IMR-90 (cell line): Measurements from ENCODE around the gene TERF2IP. TPM values are rescaled to one million over a fixed set of nuclear protein-coding genes. Genes with fewer than 3 reads are reported as not detected.

Experiments used
- ATAC-seq: fragments of 200-7000 bp; cut with Tn5 transposase; 2 replicates; pipeline ENCODE4 v1.9.1; 2020; ENCODE audit warnings: low read depth, mild to moderate bottlenecking, moderate library complexity
- BruUV-seq: library from RNA; stranded (reverse); fragments of 400-500 nt; replicated peaks from 2 replicates; lab custom pipeline; 2021; lab: Mats Ljungman, UMichigan
- CTCF ChIA-PET: fragments of 300-600 bp; formaldehyde crosslinking; extraction: SDS; loops from one replicate; lab custom pipeline; 2021; ENCODE audit warnings: antibody characterized with exemption; lab: Yijun Ruan, JAX
- POLR2A ChIA-PET: fragments of 300-600 bp; sonication (Branson Sonifier 250); formaldehyde crosslinking; loops from one replicate; lab custom pipeline; 2022; ENCODE audit warnings: antibody characterized with exemption; ENCODE audit not compliant: unreplicated experiment; lab: Charles Lee
- DNase-seq: peaks from one replicate; pipeline ENCODE4 v3.0.0; 2013
- H2AFZ ChIP-seq: replicated peaks from 2 replicates; pipeline ENCODE3; 2013; ENCODE audit warnings: low read length, mild to moderate bottlenecking; ENCODE audit not compliant: poor library complexity
- H2AK5ac ChIP-seq: 2 replicates; pipeline ENCODE4 v1.6.1; 2013; ENCODE audit warnings: low read depth, low read length, inconsistent platforms
- H2AK9ac ChIP-seq: replicated peaks from 2 replicates; pipeline ENCODE3; 2013; ENCODE audit warnings: mild to moderate bottlenecking, low read depth, low read length, moderate library complexity; ENCODE audit not compliant: poor library complexity
- H2BK120ac ChIP-seq: 2 replicates; pipeline ENCODE4 v1.6.1; 2013; ENCODE audit warnings: low read depth, low read length, inconsistent platforms
- H2BK15ac ChIP-seq: 3 replicates; pipeline ENCODE4 v1.6.1; 2013; ENCODE audit warnings: low read depth, low read length, inconsistent platforms
- H2BK20ac ChIP-seq: 2 replicates; pipeline ENCODE4 v1.6.1; 2013; ENCODE audit warnings: low read depth, mild to moderate bottlenecking, inconsistent platforms, low read length, moderate library complexity
- H2BK5ac ChIP-seq: 2 replicates; pipeline ENCODE4 v1.6.1; 2013; ENCODE audit warnings: mild to moderate bottlenecking, low read depth, low read length, inconsistent platforms; ENCODE audit not compliant: poor library complexity, severe bottlenecking
- H3K14ac ChIP-seq: replicated peaks from 2 replicates; pipeline ENCODE4 v1.6.1; 2013; ENCODE audit warnings: low read depth, low read length, inconsistent platforms
- H3K18ac ChIP-seq: 2 replicates; pipeline ENCODE4 v1.6.1; 2013; ENCODE audit warnings: low read depth, low read length, control low read depth
- H3K23ac ChIP-seq: 2 replicates; pipeline ENCODE4 v1.6.1; 2013; ENCODE audit warnings: low read depth, low read length, inconsistent platforms
- H3K27ac ChIP-seq: 2 replicates; pipeline ENCODE4 v1.5.1; 2013; ENCODE audit warnings: mild to moderate bottlenecking, control low read depth, low read length; ENCODE audit not compliant: insufficient read depth
- H3K27me3 ChIP-seq: 2 replicates; pipeline ENCODE4 v1.6.1; 2013; ENCODE audit warnings: low read length; ENCODE audit not compliant: control insufficient read depth, insufficient read depth
- H3K36me3 ChIP-seq: 2 replicates; pipeline ENCODE4 v1.6.1; 2013; ENCODE audit warnings: low read length, mixed read lengths; ENCODE audit not compliant: control insufficient read depth, insufficient read depth
- H3K4ac ChIP-seq: 2 replicates; pipeline ENCODE4 v1.6.1; 2013; ENCODE audit warnings: low read depth, low read length, inconsistent platforms
- H3K4me1 ChIP-seq: 2 replicates; pipeline ENCODE4 v1.6.1; 2013; ENCODE audit warnings: low read length, mixed read lengths; ENCODE audit not compliant: control insufficient read depth, insufficient read depth
- H3K4me2 ChIP-seq: 2 replicates; pipeline ENCODE4 v1.6.1; 2013; ENCODE audit warnings: low read depth, mild to moderate bottlenecking, control low read depth, low read length, moderate library complexity
- H3K4me3 ChIP-seq: 2 replicates; pipeline ENCODE4 v1.5.1; 2013; ENCODE audit warnings: low read depth, mild to moderate bottlenecking, control low read depth, low read length, moderate library complexity; ENCODE audit not compliant: insufficient read depth
- H3K56ac ChIP-seq: 2 replicates; pipeline ENCODE4 v1.6.1; 2013; ENCODE audit warnings: low read length, inconsistent platforms; ENCODE audit not compliant: insufficient read depth; ENCODE audit errors: extremely low read depth
- H3K79me1 ChIP-seq, 2 experiments: 2 replicates each; pipeline ENCODE4 v1.6.1; 2013; ENCODE audit warnings: low read length in 2 of 2, inconsistent platforms in 1 of 2, low read depth in 1 of 2
- H3K9ac ChIP-seq: 2 replicates; pipeline ENCODE4 v1.6.1; 2013; ENCODE audit warnings: low read depth, low read length, control low read depth
- H3K9me1 ChIP-seq: 2 replicates; pipeline ENCODE4 v1.6.1; 2013; ENCODE audit warnings: low read length, inconsistent platforms; ENCODE audit not compliant: insufficient read depth
- H3K9me3 ChIP-seq: 2 replicates; pipeline ENCODE4 v1.6.1; 2013; ENCODE audit warnings: low read length; ENCODE audit not compliant: control insufficient read depth, insufficient read depth
- H4K20me1 ChIP-seq: 2 replicates; pipeline ENCODE4 v1.6.1; 2013; ENCODE audit warnings: low read length, inconsistent platforms; ENCODE audit not compliant: insufficient read depth
- H4K5ac ChIP-seq: 2 replicates; pipeline ENCODE4 v1.6.1; 2013; ENCODE audit warnings: mild to moderate bottlenecking, low read depth, low read length, control low read depth
- H4K8ac ChIP-seq, 2 experiments: 2 replicates each; pipeline ENCODE4 v1.6.1; 2013; ENCODE audit warnings: low read depth in 2 of 2, low read length in 2 of 2, control low read depth in 1 of 2, inconsistent platforms in 1 of 2
- H4K91ac ChIP-seq: 2 replicates; pipeline ENCODE4 v1.6.1; 2013; ENCODE audit warnings: low read depth, low read length, inconsistent platforms; ENCODE audit not compliant: insufficient read depth
- BHLHE40 ChIP-seq: fragments of 150-350 bp; IDR thresholded peaks from 2 replicates; pipeline ENCODE4 v1.6.1; 2016; ENCODE audit warnings: mild to moderate bottlenecking, low read depth, low read length
- MAFK ChIP-seq: IDR thresholded peaks from 2 replicates; pipeline ENCODE4 v1.6.1; 2012; ENCODE audit warnings: low read depth, low read length, improper control_type of control experiment
- NFE2L2 ChIP-seq: fragments of 150-350 bp; IDR thresholded peaks from 2 replicates; pipeline ENCODE4 v1.6.1; 2016; ENCODE audit warnings: low read depth, mild to moderate bottlenecking, low read length
- POLR2A ChIP-seq: IDR thresholded peaks from 2 replicates; pipeline ENCODE4 v1.6.1; 2012; ENCODE audit warnings: mild to moderate bottlenecking, low read depth, low read length
- RAD21 ChIP-seq: IDR thresholded peaks from 2 replicates; pipeline ENCODE4 v1.6.1; 2012; ENCODE audit warnings: low read length, improper control_type of control experiment
- RCOR1 ChIP-seq: IDR thresholded peaks from 2 replicates; pipeline ENCODE4 v1.6.1; 2012; ENCODE audit warnings: mild to moderate bottlenecking, low read length, improper control_type of control experiment; ENCODE audit not compliant: insufficient replicate concordance
- WGBS, 2 experiments: methylation state at CpG; one replicate each; pipeline versions ENCODE4 v1.1.5 to v1.1.7; 2013; ENCODE audit warnings: missing lambda C conversion rate in 2 of 2; ENCODE audit not compliant: insufficient read length in 1 of 2; ENCODE audit errors: extremely low coverage in 2 of 2; 5-methylcytosine and 5-hydroxymethylcytosine counted together
- dilution Hi-C: fragments of 300-500 bp; cut with HindIII; formaldehyde crosslinking; loops from one replicate; pipeline ENCODE4 v1.14.3; 2018; ENCODE audit warnings: low sequenced_read_pairs; ENCODE audit not compliant: unreplicated experiment
- in situ Hi-C: fragments of 300-500 bp; cut with MboI; formaldehyde crosslinking; loops from 3 replicates; pipeline ENCODE4 v1.14.3; 2019; ENCODE audit warnings: low sequenced_read_pairs, inconsistent platforms, mixed read lengths
- intact Hi-C: fragments of 100-400 bp; cut with micrococcal nuclease; formaldehyde crosslinking; loops from 2 replicates; pipeline ENCODE4 v1.10.0; 2022
- polyA plus RNA-seq, 3 experiments: library from polyadenylated mRNA; depleted of rRNA; stranded (reverse); fragments of >200 nt; gene quantifications; 2 replicates each; pipeline ENCODE4 v1.2.3, GENCODE V29; 2012; ENCODE audit warnings: low replicate concordance in 1 of 3
- total RNA-seq: library from RNA; depleted of rRNA; stranded (reverse); fragments of >200 nt; gene quantifications from 2 replicates; pipeline ENCODE4 v1.2.3, GENCODE V29; 2012
- TF ChIP-seq, protein P1 (sequence below): fragments of 150-350 bp; IDR thresholded peaks from 2 replicates; pipeline ENCODE4 v1.6.1; 2016; ENCODE audit warnings: low read depth, mild to moderate bottlenecking, low read length, moderate library complexity, borderline replicate concordance

TERF2IP gene
- total and polyA plus RNA-seq, 2 of the 4 experiments (the other 2 are of a cell fraction), result 15.4 to 32.5 TPM

DNA sequence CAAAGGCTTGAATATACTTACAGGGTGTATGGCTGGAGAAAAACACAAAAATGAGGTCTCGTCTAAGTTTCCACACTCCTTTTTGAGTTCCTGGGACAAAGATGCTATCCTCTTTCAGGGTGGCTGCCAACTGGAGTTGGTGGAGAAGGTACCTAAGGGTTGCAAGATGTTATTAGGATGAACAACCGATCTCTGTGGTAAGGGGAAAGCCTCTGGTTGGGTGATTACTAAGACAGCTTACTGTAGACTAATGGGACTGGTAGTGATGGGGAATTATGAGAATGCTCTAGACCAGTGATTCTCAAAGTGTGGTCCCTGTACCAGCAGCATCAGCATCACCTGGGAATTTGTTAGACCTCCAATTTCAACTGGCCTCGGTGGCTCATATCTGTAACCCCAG is 30.5 kb upstream of the TERF2IP start:
- no peak overlapping the region for H2BK15ac ChIP-seq
- no peak overlapping the region for H3K23ac ChIP-seq
- H4K8ac ChIP-seq, result no peak overlapping the region
- peaks cover 17 to 19% of the 10 kb centered on the region in 2 experiments for H3K79me1 ChIP-seq
- in situ Hi-C loops (no loop called here), dilution Hi-C loops (no loop called here), intact Hi-C loops (no loop called here)
- no TSS peak for BruUV-seq
- no peak overlapping the region for H2AK9ac ChIP-seq
- H2BK20ac ChIP-seq, result no peak overlapping the region
- CTCF ChIA-PET, result interaction anchor here (0.6 kb wide), 1 partner anchor 151 kb away, joined by 5 read pairs; no protein-coding TSS in a partner anchor
- H4K5ac ChIP-seq, result no peak overlapping the region
- no peak overlapping the region for H3K4me3 ChIP-seq
- POLR2A ChIA-PET, result no interaction called here
- H3K9me1 ChIP-seq, result no peaks in the 10 kb centered on the region; the same call in 1 of the 2 replicates
- H2AFZ ChIP-seq, result no peak overlapping the region
- no peak for TF ChIP-seq BHLHE40
- TF ChIP-seq MAFK, result no peak
- no peak for TF ChIP-seq POLR2A
- TF ChIP-seq RCOR1, result no peak
- TF ChIP-seq, protein P1, sequence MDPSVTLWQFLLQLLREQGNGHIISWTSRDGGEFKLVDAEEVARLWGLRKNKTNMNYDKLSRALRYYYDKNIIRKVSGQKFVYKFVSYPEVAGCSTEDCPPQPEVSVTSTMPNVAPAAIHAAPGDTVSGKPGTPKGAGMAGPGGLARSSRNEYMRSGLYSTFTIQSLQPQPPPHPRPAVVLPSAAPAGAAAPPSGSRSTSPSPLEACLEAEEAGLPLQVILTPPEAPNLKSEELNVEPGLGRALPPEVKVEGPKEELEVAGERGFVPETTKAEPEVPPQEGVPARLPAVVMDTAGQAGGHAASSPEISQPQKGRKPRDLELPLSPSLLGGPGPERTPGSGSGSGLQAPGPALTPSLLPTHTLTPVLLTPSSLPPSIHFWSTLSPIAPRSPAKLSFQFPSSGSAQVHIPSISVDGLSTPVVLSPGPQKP, result no peak
- no peak for TF ChIP-seq RAD21
- no peak for TF ChIP-seq NFE2L2
- peaks cover 40% of the 10 kb centered on the region for H3K36me3 ChIP-seq
- H2BK120ac ChIP-seq, result no peak overlapping the region
- no peak overlapping the region for H3K18ac ChIP-seq
- H3K4me1 ChIP-seq, result peaks cover 2% of the 10 kb centered on the region
- H3K27me3 ChIP-seq, result no peaks in the 10 kb centered on the region
- no peak overlapping the region for H3K9ac ChIP-seq
- no peak overlapping the region for H3K14ac ChIP-seq
- H2BK5ac ChIP-seq, result no peak overlapping the region
- no peak overlapping the region for H3K4ac ChIP-seq
- no CpG with 5 or more reads among the region's 3 CpGs for WGBS, 2 experiments
- no peak overlapping the region for H3K27ac ChIP-seq
- H4K91ac ChIP-seq, result no peak overlapping the region
- no peaks in the 10 kb centered on the region for H3K9me3 ChIP-seq
- DNase-seq (no peak), ATAC-seq (no peak)
- no peak overlapping the region for H2AK5ac ChIP-seq
- H3K56ac ChIP-seq, result no peak overlapping the region
- no peaks in the 10 kb centered on the region for H4K20me1 ChIP-seq
- no peak overlapping the region for H3K4me2 ChIP-seq
